Hepatocyte (in vitro differentiated cells): ENCODE results near the gene EPHA6. TPM values are rescaled to one million over a fixed set of nuclear protein-coding genes. Genes with fewer than 3 reads are reported as not detected.

Source experiments
- DNase-seq: peaks from one replicate; pipeline ENCODE4 v3.0.0-alpha.2; 2016; ENCODE audit warnings: low spot score
- H2AFZ ChIP-seq: fragments of 200-600 bp; sonication (generic); 2 replicates; pipeline ENCODE4 v1.6.0; 2016; ENCODE audit warnings: antibody characterized with exemption, mild to moderate bottlenecking
- H3K27ac ChIP-seq: fragments of 200-600 bp; sonication (generic); 2 replicates; pipeline ENCODE4 v1.5.1; 2016; ENCODE audit warnings: mild to moderate bottlenecking
- H3K27me3 ChIP-seq: fragments of 200-600 bp; sonication (generic); 2 replicates; pipeline ENCODE4 v1.6.1; 2016
- H3K36me3 ChIP-seq: fragments of 200-600 bp; sonication (generic); replicated peaks from 2 replicates; pipeline ENCODE4 v1.5.1; 2016; ENCODE audit warnings: low read depth; ENCODE audit not compliant: insufficient read depth
- H3K4me1 ChIP-seq: fragments of 200-600 bp; sonication (generic); 2 replicates; pipeline ENCODE4 v1.5.1; 2016; ENCODE audit warnings: mild to moderate bottlenecking, moderate library complexity; ENCODE audit not compliant: insufficient read depth
- H3K4me2 ChIP-seq: fragments of 200-600 bp; sonication (generic); 2 replicates; pipeline ENCODE4 v1.6.0; 2016
- H3K4me3 ChIP-seq: fragments of 200-600 bp; sonication (generic); 2 replicates; pipeline ENCODE4 v1.5.1; 2016; ENCODE audit warnings: mild to moderate bottlenecking
- H3K79me2 ChIP-seq: fragments of 200-600 bp; sonication (generic); 2 replicates; pipeline ENCODE4 v1.6.0; 2017; ENCODE audit warnings: mild to moderate bottlenecking
- H3K9me2 ChIP-seq: fragments of 200-600 bp; sonication (generic); replicated peaks from 2 replicates; pipeline ENCODE4 v1.6.0; 2017; ENCODE audit warnings: mild to moderate bottlenecking; ENCODE audit not compliant: insufficient read depth
- H3K9me3 ChIP-seq: fragments of 200-600 bp; sonication (generic); 2 replicates; pipeline ENCODE4 v1.5.1; 2016; ENCODE audit warnings: low read depth, mild to moderate bottlenecking
- H4K20me1 ChIP-seq: fragments of 200-600 bp; sonication (generic); 2 replicates; pipeline ENCODE4 v1.6.0; 2016; ENCODE audit warnings: mild to moderate bottlenecking; ENCODE audit not compliant: insufficient read depth, poor library complexity, severe bottlenecking
- CTCF ChIP-seq: fragments of 200-600 bp; sonication (generic); IDR thresholded peaks from 2 replicates; pipeline ENCODE4 v1.5.1; 2016; ENCODE audit warnings: antibody characterized with exemption, mild to moderate bottlenecking; ENCODE audit not compliant: poor library complexity
- EZH2 ChIP-seq: fragments of 200-600 bp; sonication (generic); IDR thresholded peaks from 2 replicates; pipeline ENCODE4 v1.6.1; 2016; ENCODE audit warnings: antibody characterized with exemption, mild to moderate bottlenecking, borderline replicate concordance
- EZH2phosphoT487 ChIP-seq: fragments of 200-600 bp; sonication (generic); IDR thresholded peaks from one replicate; pipeline ENCODE4 v1.6.1; 2018; ENCODE audit warnings: antibody characterized with exemption, mild to moderate bottlenecking, low read depth, moderate library complexity; ENCODE audit not compliant: unreplicated experiment, severe bottlenecking
- WGBS: methylation state at CpG from one replicate; pipeline ENCODE4 v1.1.6; 2016; ENCODE audit warnings: low lambda C conversion rate; ENCODE audit errors: missing lambda C conversion rate; 5-methylcytosine and 5-hydroxymethylcytosine counted together
- polyA plus RNA-seq: library from polyadenylated mRNA; unstranded; fragments of >200 nt; fragmentation: Nextera tagmentation; extraction: Ambion mirVana; gene quantifications from 2 replicates; pipeline ENCODE4 v1.2.1, GENCODE V29; 2016
- total RNA-seq: library from RNA; depleted of rRNA; stranded (reverse); fragments of >200 nt; gene quantifications from 2 replicates; pipeline ENCODE4 v1.2.3, GENCODE V29; 2014

Gene EPHA6
- total and polyA plus RNA-seq, 2 experiments from 2014 or later, result 3.4 to 16.7 TPM

GRCh38 chr3:96996009-96996408, 181.6 kb downstream of the EPHA6 start:
- no peak overlapping the region for H3K27ac ChIP-seq
- no peaks in the 10 kb centered on the region for H4K20me1 ChIP-seq
- no peaks in the 10 kb centered on the region for H3K79me2 ChIP-seq
- no peak overlapping the region for H2AFZ ChIP-seq
- H3K4me3 ChIP-seq, result no peak overlapping the region
- no peak overlapping the region for H3K4me2 ChIP-seq
- no peaks in the 10 kb centered on the region for H3K9me3 ChIP-seq
- WGBS, result 71% methylated on average over 1 of the region's 1 CpG
- H3K9me2 ChIP-seq, result no peaks in the 10 kb centered on the region
- TF ChIP-seq EZH2, result no peak
- TF ChIP-seq CTCF, result no peak
- no peak for TF ChIP-seq EZH2phosphoT487
- H3K36me3 ChIP-seq, result no peaks in the 10 kb centered on the region
- no peaks in the 10 kb centered on the region for H3K4me1 ChIP-seq
- no peaks in the 10 kb centered on the region for H3K27me3 ChIP-seq
- no peak for DNase-seq

DNA sequence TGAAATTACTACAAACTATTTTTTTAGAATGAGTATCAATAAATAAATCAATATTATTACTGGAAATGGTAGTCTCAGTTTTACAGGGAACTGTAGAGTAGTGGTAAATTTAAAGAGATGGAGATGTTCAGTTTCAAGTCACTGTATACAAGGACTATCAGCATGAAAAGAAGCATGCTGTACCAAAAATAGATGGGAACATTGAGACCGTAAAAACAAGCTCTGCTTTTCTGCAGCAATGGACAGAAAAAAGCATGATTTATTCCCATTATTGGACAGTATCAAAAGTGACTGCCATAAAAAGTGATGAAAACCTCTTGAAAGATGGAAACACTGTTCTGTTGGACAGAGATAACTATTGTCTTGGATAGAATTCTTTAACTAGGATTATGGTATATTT, 187.2 kb downstream of the EPHA6 start:
- TF ChIP-seq CTCF, result no peak
- no peak for TF ChIP-seq EZH2phosphoT487
- TF ChIP-seq EZH2, result no peak
- DNase-seq, result no peak
- H3K79me2 ChIP-seq, result no peaks in the 10 kb centered on the region
- no peak overlapping the region for H2AFZ ChIP-seq
- no peaks in the 10 kb centered on the region for H3K4me1 ChIP-seq
- H3K4me3 ChIP-seq, result no peak overlapping the region
- 73% methylated on average over 1 of the region's 1 CpG for WGBS
- H3K27ac ChIP-seq, result no peak overlapping the region
- H3K4me2 ChIP-seq, result no peak overlapping the region
- no peaks in the 10 kb centered on the region for H3K27me3 ChIP-seq
- no peaks in the 10 kb centered on the region for H4K20me1 ChIP-seq
- no peaks in the 10 kb centered on the region for H3K9me2 ChIP-seq
- no peaks in the 10 kb centered on the region for H3K9me3 ChIP-seq
- H3K36me3 ChIP-seq, result no peaks in the 10 kb centered on the region

DNA sequence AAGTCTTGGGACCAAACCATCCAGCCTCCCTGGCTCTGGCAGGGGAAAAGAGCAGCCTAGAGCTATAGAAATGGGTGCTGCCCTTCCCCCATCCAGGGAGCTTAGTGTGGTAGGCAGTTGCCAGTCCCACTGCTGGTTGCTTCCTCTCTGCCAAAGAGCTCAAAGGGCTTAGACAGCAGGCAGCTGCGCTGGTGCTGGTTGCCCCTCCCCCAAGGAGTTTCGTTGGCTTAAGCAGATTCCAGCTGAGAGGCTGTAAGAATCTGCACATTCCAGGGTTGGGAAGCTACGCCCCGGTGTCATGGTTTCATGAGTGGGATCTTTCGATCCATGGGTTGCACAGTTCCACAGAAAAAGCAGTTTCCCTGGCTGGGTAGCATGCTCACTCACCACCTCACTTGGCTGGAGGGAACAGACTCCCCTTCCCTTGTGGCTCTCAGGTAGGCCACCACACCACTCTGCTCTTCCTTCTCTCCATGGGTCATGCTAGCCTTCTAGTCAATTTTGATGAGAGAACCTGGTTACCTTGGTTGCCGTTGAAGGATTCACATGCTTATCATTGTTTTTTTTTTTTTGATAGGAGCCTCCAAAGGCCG, 195.1 kb downstream of the EPHA6 start:
- H3K27me3 ChIP-seq, result no peaks in the 10 kb centered on the region
- no peaks in the 10 kb centered on the region for H3K9me2 ChIP-seq
- no peaks in the 10 kb centered on the region for H3K9me3 ChIP-seq
- no peak overlapping the region for H3K4me2 ChIP-seq
- DNase-seq, result peak; percentile 23
- no peaks in the 10 kb centered on the region for H3K79me2 ChIP-seq
- 71% methylated on average over 7 of the region's 7 CpGs for WGBS
- H3K36me3 ChIP-seq, result no peaks in the 10 kb centered on the region
- TF ChIP-seq EZH2, result no peak
- no peak for TF ChIP-seq EZH2phosphoT487
- no peak for TF ChIP-seq CTCF
- no peaks in the 10 kb centered on the region for H4K20me1 ChIP-seq
- H3K4me1 ChIP-seq, result no peaks in the 10 kb centered on the region
- no peak overlapping the region for H3K4me3 ChIP-seq
- no peak overlapping the region for H3K27ac ChIP-seq
- no peak overlapping the region for H2AFZ ChIP-seq
